Natural killer cell (primary cell): ENCODE measurements around the gene EXD1. TPM values are rescaled to one million over a fixed set of nuclear protein-coding genes. Genes with fewer than 3 reads are reported as not detected.
"Not testable (repeated sequence)": the region's sequence is repeated elsewhere in the genome, so short reads cannot be mapped to it uniquely, and the experiment has no call there.

Source experiments
- ATAC-seq, 3 donors: fragments of 150-1000 bp in 2 of 3; fragments of 200-7000 bp in 1 of 3; cut with Tn5 transposase; 1 replicate in 1 of 3; 2 replicates in 2 of 3; pipeline ENCODE4 v1.10.0; 2021; ENCODE audit warnings: mild to moderate bottlenecking in 2 of 3, moderate library complexity in 2 of 3
- DNase-seq, 2 donors: peaks; one replicate each; pipeline versions ENCODE4 v3.0.0 to v3.0.0-alpha.2; 2013 to 2021; ENCODE audit warnings: mixed read lengths in 1 of 2
- H3K27ac ChIP-seq: one replicate; pipeline ENCODE4 v1.5.1; 2013; ENCODE audit warnings: mild to moderate bottlenecking, low read length
- H3K27me3 ChIP-seq: one replicate; pipeline ENCODE4 v1.6.1; 2013; ENCODE audit warnings: low read length; ENCODE audit not compliant: control insufficient read depth, insufficient read depth
- H3K36me3 ChIP-seq: one replicate; pipeline ENCODE4 v1.6.1; 2013; ENCODE audit warnings: low read length; ENCODE audit not compliant: control insufficient read depth, insufficient read depth
- H3K4me1 ChIP-seq: one replicate; pipeline ENCODE4 v1.6.1; 2013; ENCODE audit warnings: low read length; ENCODE audit not compliant: control insufficient read depth, insufficient read depth
- H3K4me3 ChIP-seq: one replicate; pipeline ENCODE4 v1.5.1; 2013; ENCODE audit warnings: low read length
- H3K9me3 ChIP-seq: one replicate; pipeline ENCODE4 v1.6.1; 2013; ENCODE audit warnings: low read length; ENCODE audit not compliant: control insufficient read depth, insufficient read depth
- H3K27ac Mint-ChIP-seq, 2 donors: one replicate each; pipeline ENCODE4 v1.8.0; 2022; ENCODE audit warnings: mild to moderate bottlenecking in 2 of 2, mixed read lengths in 2 of 2, moderate library complexity in 1 of 2
- H3K27me3 Mint-ChIP-seq, 2 donors: one replicate each; pipeline ENCODE4 v1.8.0; 2022; ENCODE audit warnings: low read depth in 2 of 2, mixed read lengths in 2 of 2
- H3K36me3 Mint-ChIP-seq: one replicate; pipeline ENCODE4 v1.8.0; 2022; ENCODE audit warnings: mixed read lengths
- H3K4me1 Mint-ChIP-seq, 2 donors: one replicate each; pipeline ENCODE4 v1.8.0; 2022; ENCODE audit warnings: mixed read lengths in 2 of 2
- H3K4me3 Mint-ChIP-seq: one replicate; pipeline ENCODE4 v1.8.0; 2022; ENCODE audit warnings: mild to moderate bottlenecking, moderate library complexity, mixed read lengths
- H3K9me3 Mint-ChIP-seq, 2 donors: one replicate each; pipeline ENCODE4 v1.8.0; 2022; ENCODE audit warnings: mixed read lengths in 2 of 2
- CTCF ChIP-seq: fragments of 200-600 bp; IDR thresholded peaks from one replicate; pipeline ENCODE4 v1.8.0; 2022; ENCODE audit warnings: antibody characterized with exemption
- WGBS: methylation state at CpG from one replicate; pipeline ENCODE4 v1.1.7; 2013; ENCODE audit warnings: missing lambda C conversion rate; ENCODE audit not compliant: insufficient coverage; 5-methylcytosine and 5-hydroxymethylcytosine counted together
- intact Hi-C: fragments of 100-400 bp; cut with micrococcal nuclease; formaldehyde crosslinking; loops from one replicate; pipeline ENCODE4 v1.14.2; 2022
- total RNA-seq, 4 donors: library from RNA; stranded (reverse); fragments of 120-200 nt in 1 of 4; gene quantifications; one replicate each; pipeline versions ENCODE4 v1.2.3 to v1.2.4, GENCODE V29; 2013 to 2022

The EXD1 gene
- total RNA-seq, 3 donors from 2014 or later (not counting 1 experiment from before 2014, with no cell fraction given), result not detected

GRCh38 chr15:41256103-41256502 is 25.5 kb upstream of the EXD1 start:
- no peaks in the 10 kb centered on the region for H3K9me3 Mint-ChIP-seq
- Histone ChIP-seq H3K36me3 (peaks cover 4% of the 10 kb centered on the region), H3K4me3 (no peak overlapping the region), H3K4me1 (no peaks in the 10 kb centered on the region), H3K9me3 (no peaks in the 10 kb centered on the region), H3K27ac (no peak overlapping the region), H3K27me3 (no peaks in the 10 kb centered on the region)
- no peak overlapping the region for H3K4me3 Mint-ChIP-seq
- peaks cover 12% of the 10 kb centered on the region for H3K36me3 Mint-ChIP-seq
- H3K4me1 Mint-ChIP-seq, result peaks cover 0 to 8% of the 10 kb centered on the region in 2 donors
- H3K27me3 Mint-ChIP-seq, result no peaks in the 10 kb centered on the region
- intact Hi-C loops, result no loop called here
- DNase-seq, result no peak
- no peak overlapping the region for H3K27ac Mint-ChIP-seq
- no peak for ATAC-seq
- 96% methylated on average over 3 of the region's 3 CpGs for WGBS
- TF ChIP-seq CTCF, result no peak

- Mint-ChIP-seq H3K36me3 (peaks cover 12% of the 10 kb centered on the region), H3K4me3 (no peak overlapping the region), H3K27ac (no peak overlapping the region), H3K4me1 (peaks cover 0 to 8% of the 10 kb centered on the region in 2 donors), H3K27me3 (no peaks in the 10 kb centered on the region), H3K9me3 (no peaks in the 10 kb centered on the region)
- no peak for ATAC-seq
- no peaks in the 10 kb centered on the region for H3K4me1 ChIP-seq
- no peak for DNase-seq
- H3K9me3 ChIP-seq, result no peaks in the 10 kb centered on the region
- 52% methylated on average over 4 of the region's 4 CpGs for WGBS
- peaks cover 4% of the 10 kb centered on the region for H3K36me3 ChIP-seq
- H3K27ac ChIP-seq, result no peak overlapping the region
- no peak for TF ChIP-seq CTCF
- no peak overlapping the region for H3K4me3 ChIP-seq
- intact Hi-C loops, result no loop called here
- H3K27me3 ChIP-seq, result no peaks in the 10 kb centered on the region
These were observed 24.0 kb upstream of the EXD1 start for GRCh38 chr15:41254560-41254959.

DNA sequence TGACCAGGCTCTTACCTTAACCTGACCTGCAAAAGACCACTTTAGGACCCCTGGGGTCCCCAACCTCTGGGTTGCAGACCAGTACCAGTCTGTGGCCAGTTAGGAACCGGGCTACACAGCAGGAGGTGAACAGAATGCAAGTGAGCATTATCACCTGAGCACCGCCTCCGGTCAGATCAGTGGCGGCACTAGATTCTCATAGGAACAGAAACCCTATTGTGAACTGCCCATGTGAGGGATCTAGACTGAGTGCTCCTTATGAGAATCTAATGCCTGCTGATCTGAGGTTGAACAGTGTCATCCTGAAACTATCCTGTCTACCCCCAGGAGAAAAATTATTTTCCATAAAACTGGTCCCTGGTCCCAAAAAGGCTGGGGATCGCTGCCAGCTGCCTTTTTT is 20.9 kb upstream of the EXD1 start:
- DNase-seq (no peak), ATAC-seq (no peak)
- no peaks in the 10 kb centered on the region for H3K36me3 ChIP-seq
- H3K4me1 ChIP-seq, result no peaks in the 10 kb centered on the region
- Mint-ChIP-seq H3K4me1 (no peaks in the 10 kb centered on the region), H3K4me3 (no peak overlapping the region), H3K27ac (no peak overlapping the region), H3K36me3 (no peaks in the 10 kb centered on the region), H3K9me3 (no peaks in the 10 kb centered on the region), H3K27me3 (no peaks in the 10 kb centered on the region)
- no peak overlapping the region for H3K4me3 ChIP-seq
- no peaks in the 10 kb centered on the region for H3K9me3 ChIP-seq
- no peaks in the 10 kb centered on the region for H3K27me3 ChIP-seq
- intact Hi-C loops, result no loop called here
- H3K27ac ChIP-seq, result no peak overlapping the region
- WGBS, result 87% methylated on average over 5 of the region's 5 CpGs
- no peak for TF ChIP-seq CTCF

GRCh38 chr15:41250745-41251144 is 20.2 kb upstream of the EXD1 start:
- H3K36me3 Mint-ChIP-seq, DNase-seq, H3K4me1 ChIP-seq, H3K27me3 Mint-ChIP-seq, H3K27ac Mint-ChIP-seq, intact Hi-C loops, H3K4me3 Mint-ChIP-seq, ATAC-seq, H3K36me3 ChIP-seq, H3K9me3 ChIP-seq, H3K4me3 ChIP-seq, H3K4me1 Mint-ChIP-seq, H3K27me3 ChIP-seq, H3K27ac ChIP-seq, H3K9me3 Mint-ChIP-seq: not testable (repeated sequence)
- WGBS, result 91% methylated on average over 7 of the region's 8 CpGs
